T-helper 2 cell treated with Interferon-gamma antibody and Interleukin-4, amounts not matched to agents 5 μg/mL and 100 μg/mL, for 36 hours (primary cell): ENCODE results near the gene RBM7.

ENCODE experiments used
- DNase-seq: peaks from one replicate; pipeline ENCODE4 v3.0.0; 2021; ENCODE audit warnings: low spot score
- H3K27ac Mint-ChIP-seq: one replicate; pipeline ENCODE4 v1.8.0; 2021; ENCODE audit warnings: mild to moderate bottlenecking, mixed read lengths
- H3K27me3 Mint-ChIP-seq: one replicate; pipeline ENCODE4 v1.8.0; 2021; ENCODE audit warnings: low read depth, mixed read lengths
- H3K36me3 Mint-ChIP-seq: one replicate; pipeline ENCODE4 v1.8.0; 2021; ENCODE audit warnings: low read depth, mixed read lengths
- H3K4me1 Mint-ChIP-seq: one replicate; pipeline ENCODE4 v1.8.0; 2021; ENCODE audit warnings: low read depth, mixed read lengths
- H3K4me3 Mint-ChIP-seq: one replicate; pipeline ENCODE4 v1.8.0; 2022; ENCODE audit warnings: mild to moderate bottlenecking, moderate library complexity, mixed read lengths
- H3K9me3 Mint-ChIP-seq: one replicate; pipeline ENCODE4 v1.8.0; 2021; ENCODE audit warnings: mixed read lengths

The RBM7 gene, protein sequence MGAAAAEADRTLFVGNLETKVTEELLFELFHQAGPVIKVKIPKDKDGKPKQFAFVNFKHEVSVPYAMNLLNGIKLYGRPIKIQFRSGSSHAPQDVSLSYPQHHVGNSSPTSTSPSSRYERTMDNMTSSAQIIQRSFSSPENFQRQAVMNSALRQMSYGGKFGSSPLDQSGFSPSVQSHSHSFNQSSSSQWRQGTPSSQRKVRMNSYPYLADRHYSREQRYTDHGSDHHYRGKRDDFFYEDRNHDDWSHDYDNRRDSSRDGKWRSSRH

GRCh38 chr11:114400216-114400914, at the start of gene RBM7, which contains the start of gene C11orf71:
Gene RBM7, plus strand, starts transcription at chr11:114400666. Its CDS starts 6 bp downstream, at chr11:114400672.
Gene C11orf71, minus strand, starts transcription at chr11:114400511. Its CDS starts 180 bp downstream, at chr11:114400331.
- Mint-ChIP-seq H3K27ac (peak within 1 kb of the TSS; percentile 97), H3K4me1 (peaks cover 29% of the 10 kb centered on the region), H3K36me3 (peaks cover 23% of the 10 kb centered on the region), H3K27me3 (no peaks in the 10 kb centered on the region), H3K4me3 (peak within 1 kb of the TSS; percentile 90), H3K9me3 (no peaks in the 10 kb centered on the region)
- peak; percentile 98 for DNase-seq

DNA sequence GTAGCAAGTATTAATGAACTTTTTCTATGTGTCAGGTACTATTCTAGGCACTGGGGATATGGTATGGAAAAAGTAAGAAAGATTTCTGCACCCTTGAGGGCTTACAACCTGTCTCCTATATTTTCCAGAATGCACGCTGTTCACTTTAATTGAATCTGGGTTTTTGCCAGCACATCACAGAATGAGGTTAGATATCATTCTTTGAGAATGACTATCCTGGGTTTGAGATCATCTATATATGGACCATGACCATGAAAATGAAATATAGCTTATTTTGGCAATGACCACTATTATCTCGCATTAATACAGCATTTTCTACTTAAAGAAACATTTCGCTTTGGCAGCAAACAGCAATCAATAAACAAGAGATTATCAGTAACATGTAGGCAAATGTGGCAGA, 47.0 kb upstream of the RBM7 start:
- Mint-ChIP-seq H3K36me3 (no peaks in the 10 kb centered on the region), H3K27me3 (peaks cover 3% of the 10 kb centered on the region), H3K27ac (no peak overlapping the region), H3K9me3 (no peaks in the 10 kb centered on the region), H3K4me3 (no peak overlapping the region), H3K4me1 (no peaks in the 10 kb centered on the region)
- no peak for DNase-seq

- no peaks in the 10 kb centered on the region for H3K4me1 Mint-ChIP-seq
- no peak overlapping the region for H3K27ac Mint-ChIP-seq
- H3K4me3 Mint-ChIP-seq, result no peak overlapping the region
- no peaks in the 10 kb centered on the region for H3K9me3 Mint-ChIP-seq
- H3K27me3 Mint-ChIP-seq, result peaks cover 7% of the 10 kb centered on the region
- H3K36me3 Mint-ChIP-seq, result no peaks in the 10 kb centered on the region
- no peak for DNase-seq
Observed at GRCh38 chr11:114354076-114354475, 46.4 kb upstream of the RBM7 start.

- Mint-ChIP-seq H3K4me3 (no peak overlapping the region), H3K9me3 (no peaks in the 10 kb centered on the region), H3K36me3 (no peaks in the 10 kb centered on the region), H3K27me3 (peaks cover 26% of the 10 kb centered on the region), H3K27ac (no peak overlapping the region), H3K4me1 (no peaks in the 10 kb centered on the region)
- no peak for DNase-seq
Observed at GRCh38 chr11:114358716-114359115, 41.8 kb upstream of the RBM7 start.

GRCh38 chr11:114359342-114359741, 41.1 kb upstream of the RBM7 start:
- no peaks in the 10 kb centered on the region for H3K9me3 Mint-ChIP-seq
- H3K4me3 Mint-ChIP-seq, result no peak overlapping the region
- H3K4me1 Mint-ChIP-seq, result no peaks in the 10 kb centered on the region
- H3K36me3 Mint-ChIP-seq, result no peaks in the 10 kb centered on the region
- H3K27ac Mint-ChIP-seq, result no peak overlapping the region
- no peak for DNase-seq
- peaks cover 26% of the 10 kb centered on the region for H3K27me3 Mint-ChIP-seq

DNA sequence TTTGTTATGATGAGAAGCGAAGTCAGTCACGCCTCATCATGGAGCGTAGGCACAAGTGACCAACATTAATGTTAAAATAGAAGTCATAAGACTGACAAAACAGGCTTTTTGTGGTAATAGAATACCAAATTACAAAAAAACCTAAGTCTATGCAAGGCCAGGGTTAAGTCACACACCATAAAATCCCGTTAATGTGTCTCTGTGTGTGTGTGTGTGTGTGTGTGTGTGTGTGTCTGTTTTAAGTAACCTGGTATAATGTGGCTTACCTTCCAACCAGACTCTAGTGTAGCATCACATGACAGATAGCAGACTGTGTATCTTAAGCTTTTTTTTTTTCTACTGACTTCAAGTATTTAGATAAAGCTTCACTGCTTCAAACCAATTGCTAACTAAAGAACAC, 38.1 kb upstream of the RBM7 start:
- no peak for DNase-seq
- H3K4me1 Mint-ChIP-seq, result no peaks in the 10 kb centered on the region
- peaks cover 26% of the 10 kb centered on the region for H3K27me3 Mint-ChIP-seq
- H3K9me3 Mint-ChIP-seq, result no peaks in the 10 kb centered on the region
- H3K27ac Mint-ChIP-seq, result no peak overlapping the region
- no peak overlapping the region for H3K4me3 Mint-ChIP-seq
- H3K36me3 Mint-ChIP-seq, result no peaks in the 10 kb centered on the region

DNA sequence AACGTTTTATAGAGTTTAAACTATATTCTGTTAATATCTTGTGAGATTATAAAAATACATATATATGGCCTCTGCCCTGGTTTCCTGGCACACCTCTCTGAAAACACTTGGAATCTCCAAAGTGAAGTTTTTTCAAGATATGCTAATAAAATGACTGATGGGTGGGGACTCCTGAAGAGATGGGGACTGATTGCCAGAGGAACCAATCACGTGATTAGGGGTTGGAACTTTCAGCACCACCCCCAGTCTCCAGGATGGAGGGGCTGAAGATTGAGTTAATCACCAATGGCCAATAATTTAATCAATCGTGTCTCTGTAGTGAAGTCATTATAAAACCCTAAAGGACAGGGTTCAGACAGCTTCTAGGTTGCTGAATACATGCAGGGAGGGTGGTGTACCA, 37.5 kb upstream of the RBM7 start:
- H3K27me3 Mint-ChIP-seq, result peaks cover 24% of the 10 kb centered on the region
- H3K4me1 Mint-ChIP-seq, result no peaks in the 10 kb centered on the region
- no peaks in the 10 kb centered on the region for H3K9me3 Mint-ChIP-seq
- no peak overlapping the region for H3K27ac Mint-ChIP-seq
- no peaks in the 10 kb centered on the region for H3K36me3 Mint-ChIP-seq
- no peak for DNase-seq
- H3K4me3 Mint-ChIP-seq, result no peak overlapping the region

DNA sequence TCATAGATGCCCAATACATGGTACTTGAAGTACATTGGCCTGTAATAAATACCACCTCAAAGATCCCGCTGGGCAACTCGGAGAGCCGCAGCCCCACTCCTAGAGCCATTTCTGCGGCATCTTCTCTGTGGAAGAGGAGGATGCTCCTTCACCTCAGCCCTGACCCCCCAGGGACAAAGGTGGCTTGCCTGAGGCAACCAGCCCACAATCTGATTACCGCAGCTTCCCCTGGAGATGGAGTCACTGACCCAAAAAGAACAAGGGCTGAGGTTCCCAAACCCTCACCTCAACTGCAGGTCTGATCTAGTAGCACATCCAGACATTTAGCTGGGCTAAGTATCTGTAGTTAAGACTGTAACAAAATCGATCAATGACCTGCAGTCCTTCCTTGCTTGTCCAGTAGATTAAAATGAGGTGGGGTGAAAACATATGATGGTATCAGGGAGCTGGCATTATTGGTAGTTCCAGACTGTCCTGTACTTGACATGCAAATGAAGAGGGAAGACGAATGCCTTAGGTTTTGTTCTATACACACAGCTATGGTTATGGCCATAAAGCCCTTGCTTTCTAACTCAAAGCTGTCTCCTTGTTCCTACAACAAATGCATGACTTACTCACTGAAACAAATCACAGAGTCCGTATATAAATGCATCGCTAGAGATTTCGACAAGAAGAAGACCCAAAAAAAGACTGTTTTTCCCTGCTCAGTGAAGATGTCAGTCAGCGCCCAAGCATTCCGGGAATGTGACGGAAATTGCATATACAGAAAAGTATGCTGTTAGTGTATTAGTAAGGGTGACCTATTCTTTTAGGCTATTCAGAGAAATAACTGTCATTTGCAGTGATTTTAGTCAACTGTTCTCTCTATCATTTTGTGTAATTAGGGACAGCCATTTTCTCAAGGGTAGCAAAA, 33.9 kb upstream of the RBM7 start:
- Mint-ChIP-seq H3K36me3 (no peaks in the 10 kb centered on the region), H3K9me3 (no peaks in the 10 kb centered on the region), H3K4me3 (no peak overlapping the region), H3K27ac (no peak overlapping the region), H3K27me3 (peaks cover 9% of the 10 kb centered on the region), H3K4me1 (no peaks in the 10 kb centered on the region)
- no peak for DNase-seq

DNA sequence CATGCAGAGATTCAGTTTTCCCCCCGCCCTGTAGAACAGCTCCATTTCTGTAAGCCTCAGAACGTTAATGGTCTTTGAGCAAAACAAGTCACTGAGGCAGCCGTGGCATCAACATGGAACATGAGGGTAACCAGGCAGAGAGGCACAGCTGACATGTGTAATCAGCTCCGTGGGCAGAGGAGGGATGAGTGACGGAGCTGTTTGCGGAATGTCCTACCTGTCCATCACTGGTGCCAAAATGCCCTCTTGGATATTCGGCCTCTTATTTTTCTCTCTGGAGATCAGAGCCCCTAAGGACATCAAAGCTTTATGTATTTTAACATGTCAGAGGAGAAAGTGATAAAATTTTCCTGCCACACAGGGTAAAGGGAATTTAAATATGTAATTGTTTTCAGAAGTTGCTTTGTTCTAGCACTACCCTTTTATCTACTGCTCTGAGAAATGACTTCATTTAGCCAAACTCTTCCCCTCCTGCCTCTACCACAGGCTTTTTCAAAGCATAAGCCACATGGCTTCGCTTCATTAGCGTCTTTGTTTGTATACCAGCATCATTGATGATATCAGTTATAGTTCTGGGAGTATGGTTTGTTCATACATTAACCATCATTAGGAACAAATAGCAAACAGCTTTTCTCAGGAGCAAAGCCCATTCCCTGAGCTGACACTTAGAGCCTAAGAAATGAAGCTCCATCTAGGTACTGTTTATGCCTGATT, 33.1 kb upstream of the RBM7 start:
- H3K27me3 Mint-ChIP-seq, result peaks cover 9% of the 10 kb centered on the region
- H3K4me3 Mint-ChIP-seq, result no peak overlapping the region
- H3K9me3 Mint-ChIP-seq, result no peaks in the 10 kb centered on the region
- H3K36me3 Mint-ChIP-seq, result no peaks in the 10 kb centered on the region
- H3K4me1 Mint-ChIP-seq, result no peaks in the 10 kb centered on the region
- H3K27ac Mint-ChIP-seq, result no peak overlapping the region
- no peak for DNase-seq

GRCh38 chr11:114368918-114369680, 31.4 kb upstream of the RBM7 start:
- no peaks in the 10 kb centered on the region for H3K36me3 Mint-ChIP-seq
- no peaks in the 10 kb centered on the region for H3K4me1 Mint-ChIP-seq
- no peak for DNase-seq
- H3K9me3 Mint-ChIP-seq, result no peaks in the 10 kb centered on the region
- H3K27ac Mint-ChIP-seq, result no peak overlapping the region
- H3K4me3 Mint-ChIP-seq, result no peak overlapping the region
- H3K27me3 Mint-ChIP-seq, result peaks cover 11% of the 10 kb centered on the region

GRCh38 chr11:114375052-114375451, 25.4 kb upstream of the RBM7 start:
- no peak overlapping the region for H3K4me3 Mint-ChIP-seq
- no peaks in the 10 kb centered on the region for H3K9me3 Mint-ChIP-seq
- no peaks in the 10 kb centered on the region for H3K36me3 Mint-ChIP-seq
- DNase-seq, result no peak
- H3K4me1 Mint-ChIP-seq, result no peaks in the 10 kb centered on the region
- H3K27me3 Mint-ChIP-seq, result peaks cover 16% of the 10 kb centered on the region
- H3K27ac Mint-ChIP-seq, result no peak overlapping the region

DNA sequence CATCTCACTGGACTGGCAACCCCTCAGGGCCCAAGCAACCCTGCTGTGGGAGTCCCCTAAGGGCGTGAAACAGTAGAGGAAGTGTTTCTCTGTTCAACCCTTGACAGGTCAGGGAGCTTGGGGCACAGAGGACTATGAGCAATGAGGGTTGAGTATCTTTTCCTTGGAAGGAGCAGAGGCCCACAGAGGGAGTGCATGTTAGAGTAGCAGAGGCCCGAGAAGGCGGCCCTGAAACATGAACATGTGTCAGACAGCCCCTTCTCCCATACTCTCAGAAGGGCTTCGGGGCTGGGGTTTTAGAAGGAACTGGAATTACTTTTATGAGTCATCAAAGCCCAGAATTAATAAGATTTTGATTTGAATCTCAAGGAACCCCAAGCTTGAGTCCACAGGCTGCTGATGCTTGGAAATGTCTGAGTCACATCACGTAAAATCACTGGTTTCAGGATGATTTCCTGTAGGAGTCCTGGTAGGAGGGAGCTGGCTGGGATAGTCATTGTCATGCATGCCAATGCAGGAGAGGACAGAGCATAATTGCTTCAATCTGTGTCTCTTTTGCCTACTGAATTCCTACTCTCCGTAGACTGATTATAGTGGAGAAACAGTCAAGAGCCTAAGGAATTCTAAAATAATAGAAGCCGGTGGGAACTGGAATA, 22.7 kb upstream of the RBM7 start:
- Mint-ChIP-seq H3K9me3 (peaks cover 4% of the 10 kb centered on the region), H3K27ac (no peak overlapping the region), H3K4me1 (peaks cover 7% of the 10 kb centered on the region), H3K4me3 (no peak overlapping the region), H3K27me3 (peaks cover 14% of the 10 kb centered on the region), H3K36me3 (no peaks in the 10 kb centered on the region)
- no peak for DNase-seq
